Activated CD4-positive, alpha-beta T cell treated with anti-CD3 and anti-CD28 coated beads, Interleukin-2, Interleukin-6, amounts not matched to agents 100 ng/mL and 50 ng/mL, durations not matched to agents 16 hours and 8 hours (primary cell): Measurements from ENCODE around the gene TNNT2.
A peak's percentile ranks its signal among the peaks of the same experiment; 100 is the strongest.

Source experiments
- DNase-seq: peaks from one replicate; pipeline ENCODE4 v3.0.0-alpha.2; 2020

Gene TNNT2

DNA sequence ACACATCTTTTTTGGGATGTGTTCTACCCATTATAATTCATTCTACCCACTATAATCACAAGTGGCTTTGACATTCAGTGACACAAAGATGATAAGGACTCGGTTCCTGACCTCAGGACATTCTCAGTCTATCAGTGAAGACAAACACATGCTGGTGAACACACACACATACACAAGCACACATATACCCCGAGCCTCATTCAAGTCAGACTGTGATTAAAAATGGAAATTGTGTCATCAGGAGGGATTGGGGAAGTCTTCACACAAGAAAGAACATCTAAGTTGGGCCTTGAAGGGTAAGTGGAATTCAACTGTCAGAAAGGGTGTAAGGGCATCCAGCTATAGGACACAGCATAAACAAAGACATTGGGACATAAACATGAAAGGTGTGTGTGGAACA is 24.2 kb upstream of the TNNT2 start:
- no peak for DNase-seq

- DNase-seq: no peak
Observed at GRCh38 chr1:201400852-201401230, 23.4 kb upstream of the TNNT2 start.

DNA sequence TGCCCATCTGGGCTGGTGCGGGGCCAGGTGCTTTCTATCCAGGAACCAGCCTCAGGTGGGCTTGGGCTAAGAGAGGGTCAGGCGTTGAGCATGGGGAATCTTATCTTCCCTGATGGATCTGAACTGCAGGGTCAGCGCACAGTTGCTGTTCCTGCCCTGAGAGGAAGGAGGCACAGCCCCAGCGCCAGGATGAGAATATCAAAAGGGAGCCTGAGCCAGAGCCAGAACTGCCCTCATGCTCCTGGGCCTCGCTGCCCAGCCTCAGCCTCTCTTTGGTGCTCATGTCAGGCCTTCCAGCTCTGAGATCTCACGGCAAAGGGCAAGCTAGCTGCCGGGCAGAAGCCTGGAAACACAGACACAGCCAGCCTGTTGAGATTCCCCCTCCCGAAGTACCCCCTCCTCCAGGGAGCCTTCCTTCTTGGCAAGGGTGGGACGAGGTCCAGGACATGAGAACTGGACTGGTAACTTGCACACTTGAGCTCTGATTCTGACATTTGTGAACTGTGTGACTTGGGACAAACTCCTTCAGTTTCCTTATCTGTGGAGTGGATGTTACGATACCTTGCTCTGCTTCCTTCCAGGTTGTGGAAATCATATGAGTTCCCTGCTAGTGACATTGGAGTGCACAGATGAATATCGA is 22.9 kb upstream of the TNNT2 start:
- DNase-seq: no peak

DNA sequence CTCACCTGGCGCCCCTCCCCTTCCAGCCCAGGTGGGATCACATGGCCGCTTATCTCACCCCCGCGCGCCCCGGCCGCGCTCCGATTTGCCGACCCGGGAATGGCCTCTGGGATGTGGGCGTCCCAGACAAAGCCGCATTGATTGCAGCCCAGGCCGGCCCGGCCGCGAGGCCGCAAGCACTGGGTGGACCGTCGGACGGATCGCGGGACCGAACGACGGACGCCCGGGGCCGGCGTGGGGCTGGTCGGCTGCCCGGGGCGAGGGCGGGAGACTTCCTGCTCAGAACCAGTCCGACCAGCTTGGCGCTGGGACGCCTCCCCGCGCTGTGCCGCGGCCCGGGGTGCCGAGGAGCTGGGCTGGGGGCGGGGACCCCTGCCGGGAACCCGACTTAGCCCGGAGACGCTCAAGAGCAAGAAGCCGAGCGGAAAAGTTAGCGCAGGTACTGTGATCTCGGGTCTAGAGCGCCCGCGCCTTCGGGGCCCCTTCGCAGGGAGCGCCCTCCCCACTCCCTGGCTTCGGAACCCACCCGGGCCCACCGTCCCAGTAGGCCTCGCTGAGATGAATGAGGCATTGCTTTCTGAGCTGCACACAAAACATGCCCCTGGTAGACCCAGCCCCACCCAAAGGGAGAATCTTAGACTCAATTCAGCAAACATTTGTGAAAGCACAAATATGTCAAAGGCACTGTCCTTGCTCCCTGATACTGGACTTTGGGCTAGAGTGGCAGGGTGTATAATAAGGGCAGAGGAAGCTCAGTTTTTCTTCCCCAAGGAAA is 22.1 kb upstream of the TNNT2 start:
- no peak for DNase-seq

DNA sequence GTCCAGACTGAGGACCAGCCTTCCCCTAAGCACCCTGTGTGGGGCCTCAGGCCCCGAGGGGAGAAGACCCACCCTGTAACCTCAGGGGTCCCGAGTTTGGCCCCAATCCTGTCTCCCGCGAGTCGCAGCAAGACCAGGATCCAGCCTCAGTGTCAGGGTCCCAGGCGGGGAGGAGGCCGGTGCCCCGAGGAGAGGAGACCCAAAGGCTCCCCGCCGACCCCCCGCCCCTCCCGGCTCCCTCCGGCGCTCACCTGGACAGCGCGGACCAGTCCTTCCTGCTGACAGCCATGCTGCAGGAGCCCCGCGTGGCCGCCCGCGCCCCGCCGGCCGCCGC is 21.5 kb upstream of the TNNT2 start, which contains the start of gene LAD1:
LAD1 (minus strand) TSS at position 307 of the 334 bp plus-strand sequence; CDS start at position 289, 18 bp downstream.
- DNase-seq: no peak

GRCh38 chr1:201397675-201398074 is 20.2 kb upstream of the TNNT2 start:
- DNase-seq: no peak

GRCh38 chr1:201396861-201397464 is 19.5 kb upstream of the TNNT2 start:
- no peak for DNase-seq

DNA sequence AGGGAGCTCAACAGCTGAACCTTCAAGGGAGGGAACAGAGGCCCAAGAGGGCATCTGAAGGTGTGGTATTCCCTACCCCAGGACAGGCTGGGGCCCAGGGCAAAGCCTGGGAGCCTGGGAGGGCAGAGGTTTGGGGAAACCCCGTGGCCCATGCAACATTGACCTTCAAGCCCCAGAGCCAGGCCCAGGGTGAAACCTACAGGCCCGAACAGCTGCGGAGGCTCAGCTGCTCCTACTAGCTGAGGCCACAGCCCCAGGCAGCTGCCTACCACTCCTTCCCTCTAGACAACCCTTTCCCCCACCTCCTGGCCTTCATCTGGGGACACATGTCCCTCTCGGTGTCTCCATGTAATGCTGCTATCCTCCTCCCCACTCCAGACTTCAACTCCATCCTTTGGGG is 18.5 kb upstream of the TNNT2 start:
- DNase-seq: no peak

GRCh38 chr1:201394591-201394990 is 17.1 kb upstream of the TNNT2 start:
- no peak for DNase-seq

GRCh38 chr1:201393076-201393475 is 15.6 kb upstream of the TNNT2 start:
- DNase-seq: no peak

DNA sequence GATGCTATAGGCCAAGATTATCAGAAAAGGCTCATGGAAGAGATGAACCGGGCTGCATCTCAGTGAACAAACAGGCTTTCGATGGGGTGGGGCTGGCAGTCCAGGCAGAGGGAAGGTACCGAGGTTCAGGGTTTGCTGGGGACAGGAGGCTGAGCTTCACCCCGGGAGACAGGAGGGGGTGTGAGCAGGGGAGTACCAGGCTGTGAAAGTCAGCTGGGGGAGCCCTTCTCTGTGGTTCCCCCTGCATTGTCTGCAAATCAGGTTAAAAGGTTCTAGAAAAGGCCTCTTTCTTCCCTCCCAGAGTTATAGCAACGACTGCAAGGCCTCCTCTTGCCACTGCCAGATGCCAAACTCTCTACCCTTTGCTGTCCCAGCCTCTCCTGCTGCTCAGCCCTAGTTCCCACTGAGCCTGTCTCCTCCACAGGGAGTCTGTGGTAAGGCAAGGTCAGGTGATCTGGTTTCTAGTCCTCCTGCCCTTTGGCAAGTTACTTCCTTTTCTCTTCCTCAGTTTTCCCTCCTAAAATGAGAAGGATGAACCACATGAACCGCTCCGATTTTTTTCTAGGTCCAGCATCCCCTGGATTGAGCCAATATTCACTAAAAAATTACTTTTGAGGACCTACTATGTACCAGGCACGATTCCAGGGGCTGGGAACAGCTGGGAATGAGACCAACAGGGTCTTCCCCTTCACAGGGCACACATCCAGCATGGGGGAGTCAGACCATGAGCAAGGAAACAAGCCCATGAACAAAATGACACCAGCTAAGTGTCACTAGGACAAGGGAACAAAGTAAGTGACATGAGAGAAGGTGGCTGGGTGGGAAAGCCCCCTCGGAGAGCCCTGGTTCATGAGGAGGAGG is 14.4 kb upstream of the TNNT2 start:
- no peak for DNase-seq

GRCh38 chr1:201391225-201391624 is 13.7 kb upstream of the TNNT2 start:
- no peak for DNase-seq

GRCh38 chr1:201389051-201389450 is 11.6 kb upstream of the TNNT2 start:
- DNase-seq: no peak

DNA sequence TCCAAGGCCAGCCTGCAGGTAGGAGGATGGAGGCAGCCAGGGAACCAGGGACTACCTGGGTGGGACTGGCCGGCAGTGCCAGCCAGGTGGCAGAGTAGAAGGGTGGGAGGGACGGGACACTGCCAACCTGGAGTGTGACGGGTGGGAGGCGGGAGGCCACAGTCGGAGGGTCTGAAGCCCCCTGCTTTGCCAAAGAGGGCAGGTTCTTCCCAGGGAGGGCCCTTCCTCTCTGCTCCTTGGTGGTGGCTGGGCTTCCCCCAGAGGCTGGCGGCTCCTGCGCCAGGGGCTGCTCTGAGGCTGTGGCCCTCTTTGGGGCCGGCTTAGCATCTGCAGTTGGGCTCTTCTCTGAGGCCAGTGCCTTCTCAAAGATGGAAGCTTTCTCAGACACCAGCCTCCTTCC is 8.7 kb upstream of the TNNT2 start:
- DNase-seq: no peak

DNA sequence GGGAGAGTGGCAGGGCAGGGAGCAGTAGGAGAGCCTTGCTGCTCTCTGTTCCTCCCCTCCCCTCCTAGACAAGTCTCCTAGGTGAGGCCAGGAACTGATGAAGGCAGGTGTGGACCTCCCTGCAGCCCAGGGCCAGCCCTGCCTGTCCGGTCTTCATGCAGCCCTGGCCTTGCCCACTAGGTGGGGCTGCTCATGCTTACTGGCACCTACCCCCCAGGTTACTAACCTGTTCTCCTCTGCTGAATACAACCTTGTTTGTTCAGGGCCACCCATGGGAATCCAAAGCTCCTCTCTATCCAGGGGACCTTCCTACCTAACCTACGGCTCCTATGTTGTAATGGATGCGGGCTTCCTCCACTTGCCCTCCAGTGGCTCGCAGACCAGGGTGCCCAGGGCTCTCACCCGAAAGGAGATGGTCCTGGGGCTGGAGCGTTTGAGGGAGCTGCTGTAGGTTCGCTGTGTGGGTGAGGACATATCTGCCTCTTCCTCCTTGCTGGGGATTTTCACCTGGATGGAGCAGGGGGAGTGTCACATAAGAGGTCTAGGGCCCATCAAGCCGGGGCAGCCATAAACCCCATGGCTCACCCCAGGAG is 7.9 kb upstream of the TNNT2 start:
- peak; percentile 58 for DNase-seq

DNA sequence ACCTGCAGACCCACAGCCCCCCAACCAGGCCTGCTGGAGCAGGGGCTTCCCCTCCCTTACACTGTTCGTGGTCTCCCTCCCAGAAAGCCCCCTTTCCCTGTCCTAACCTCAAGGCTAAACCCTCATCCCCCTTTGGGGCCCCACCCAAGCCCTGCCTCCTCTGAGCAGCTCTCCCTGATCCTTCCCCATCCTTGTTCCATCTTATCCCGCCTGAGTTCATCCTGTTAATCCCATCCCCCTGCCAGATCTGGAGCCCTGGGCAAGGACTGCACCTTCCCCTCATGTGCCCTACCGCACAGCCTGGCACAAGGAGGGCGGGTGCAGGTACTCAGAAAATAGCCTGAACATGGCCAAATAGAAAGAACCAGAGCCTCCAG is 6.9 kb upstream of the TNNT2 start:
- DNase-seq: no peak

GRCh38 chr1:201383647-201384405 is 6.3 kb upstream of the TNNT2 start:
- DNase-seq: no peak

DNA sequence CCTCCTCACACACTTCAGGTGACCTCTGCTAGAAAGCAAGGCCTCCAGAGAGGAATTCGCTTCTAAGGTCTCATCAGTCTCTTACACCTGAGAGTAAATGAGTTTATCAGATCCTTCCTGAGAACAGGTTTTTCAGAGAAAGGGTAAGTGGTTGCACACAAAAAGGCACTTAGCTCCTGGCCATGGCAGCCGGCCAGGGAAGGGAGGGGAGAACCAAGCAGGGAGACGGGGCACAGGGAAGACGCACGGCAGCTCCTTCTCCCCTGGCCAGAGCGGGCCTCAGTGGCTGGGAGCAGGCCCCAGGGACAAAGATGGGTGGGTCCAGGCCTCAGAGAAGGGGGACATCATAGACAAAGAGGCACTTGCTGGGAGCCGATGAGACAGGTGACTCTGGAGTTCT is 3.6 kb upstream of the TNNT2 start:
- DNase-seq: no peak

DNA sequence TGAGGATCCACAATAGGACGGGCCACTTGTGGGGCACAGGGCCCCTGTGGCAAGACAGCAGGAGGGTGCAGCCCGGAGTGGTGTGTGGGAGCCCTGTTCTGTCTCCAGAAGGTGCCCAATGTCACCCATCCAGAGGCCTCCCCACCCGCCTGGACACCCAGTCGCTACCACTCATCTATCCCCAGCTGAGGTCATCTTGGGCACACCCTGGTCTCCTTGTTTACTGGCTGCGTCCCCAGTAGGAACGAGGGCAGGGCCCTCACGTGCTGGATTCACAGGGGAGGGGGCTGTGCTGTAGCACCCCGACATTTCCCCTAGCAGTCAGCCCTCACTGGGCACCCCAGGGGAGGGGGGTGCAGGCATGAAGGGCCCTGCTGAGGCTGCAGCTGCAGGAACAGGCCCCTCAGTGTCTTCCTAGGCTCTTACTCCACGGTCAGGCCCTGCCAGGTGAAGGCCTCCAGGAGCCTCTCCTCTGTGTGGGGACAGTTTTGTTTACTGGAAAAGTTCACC is 2.3 kb upstream of the TNNT2 start:
- no peak for DNase-seq

- no peak for DNase-seq
Observed at GRCh38 chr1:201378804-201379203, 1.3 kb upstream of the TNNT2 start.

DNA sequence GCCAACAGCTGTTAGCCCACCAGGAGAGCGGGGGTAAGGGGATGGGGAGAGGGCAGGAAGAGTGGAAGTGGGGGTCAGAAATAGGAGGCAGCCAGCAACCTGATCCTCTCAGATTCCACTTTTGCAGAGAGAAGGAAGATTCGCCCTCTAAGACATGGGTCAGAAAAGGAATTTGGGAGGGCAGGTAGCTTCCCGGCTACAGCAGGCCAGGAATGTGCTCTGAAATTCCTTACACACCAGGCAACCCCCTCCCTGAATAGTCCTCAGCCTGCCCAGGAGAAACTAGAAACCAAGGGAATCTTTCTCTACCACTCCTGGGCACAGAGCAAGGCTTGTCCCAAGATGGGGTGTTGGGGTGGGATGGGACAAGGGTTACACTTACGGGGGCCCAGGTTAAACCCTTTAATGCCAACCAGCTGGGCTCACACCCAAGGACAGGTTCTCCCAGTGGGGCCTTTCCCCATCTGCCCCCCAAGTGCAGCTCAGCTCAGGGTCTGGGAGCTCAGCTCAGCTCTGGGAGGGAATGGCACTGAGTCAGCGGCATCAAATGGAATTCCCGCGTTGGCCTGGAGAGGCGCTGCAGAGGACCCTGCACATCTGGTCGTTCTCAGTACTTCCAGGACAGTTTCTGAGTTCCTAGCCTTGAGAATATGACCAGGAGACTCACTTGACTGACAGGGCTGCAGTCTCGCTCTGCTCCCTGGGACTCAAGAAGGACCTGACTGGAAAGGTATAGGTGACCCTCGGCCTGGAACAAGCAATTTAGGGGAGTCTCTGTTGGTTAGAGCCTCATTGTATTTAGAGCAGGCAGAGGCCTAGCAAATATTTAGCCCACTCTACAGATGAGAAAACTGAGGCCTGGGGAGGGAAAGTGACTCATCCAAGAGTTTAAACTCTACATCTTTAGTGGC is 761 bp downstream of the TNNT2 start:
- peak; percentile 28 for DNase-seq
